Prostate gland (tissue), 2 donors: ENCODE measurements around the gene CABCOCO1. TPM values are rescaled to one million over a fixed set of nuclear protein-coding genes. Genes with fewer than 3 reads are reported as not detected.

Experiments
- DNase-seq: peaks from one replicate; pipeline ENCODE4 v3.0.0-alpha.2; 2019; ENCODE audit warnings: low spot score
- H3K27ac ChIP-seq, 2 donors: fragments of 200-600 bp; sonication (generic); 2 replicates each; pipeline ENCODE4 v1.5.1; 2017 to 2019
- H3K27me3 ChIP-seq: fragments of 200-600 bp; sonication (generic); replicated peaks from 2 replicates; pipeline ENCODE4 v1.5.1; 2019; ENCODE audit not compliant: insufficient read depth
- H3K36me3 ChIP-seq, 2 donors: fragments of 200-600 bp; sonication (generic); 1 replicate in 1 of 2; 2 replicates in 1 of 2; pipeline versions ENCODE4 v1.5.1 to v1.8.1; 2017 to 2019
- H3K4me1 ChIP-seq: fragments of 200-600 bp; sonication (generic); replicated peaks from 2 replicates; pipeline ENCODE4 v1.5.1; 2019
- H3K4me3 ChIP-seq, 2 donors: fragments of 200-600 bp; sonication (generic); 2 replicates each; pipeline ENCODE4 v1.5.1; 2017 to 2019
- H3K9me3 ChIP-seq: fragments of 200-600 bp; sonication (generic); 2 replicates; pipeline ENCODE4 v1.5.1; 2017
- CTCF ChIP-seq, 4 experiments: fragments of 200-600 bp in 2 of 4; fragments of 450-650 bp in 2 of 4; sonication (generic) in 2 of 4; IDR thresholded peaks; 1 replicate in 3 of 4; 2 replicates in 1 of 4; pipeline ENCODE4 v1.5.1; 2016 to 2019; ENCODE audit warnings: antibody characterized with exemption in 4 of 4, mild to moderate bottlenecking in 2 of 4, moderate library complexity in 2 of 4
- POLR2A ChIP-seq: fragments of 450-650 bp; IDR thresholded peaks from one replicate; pipeline ENCODE4 v1.6.1; 2016; ENCODE audit warnings: antibody characterized with exemption, mild to moderate bottlenecking
- POLR2AphosphoS5 ChIP-seq: sonication (generic); formaldehyde crosslinking; IDR thresholded peaks from one replicate; pipeline ENCODE4 v1.6.1; 2017; ENCODE audit warnings: antibody characterized with exemption
- WGBS: methylation state at CpG from one replicate; pipeline ENCODE4 v1.1.5; 2018; 5-methylcytosine and 5-hydroxymethylcytosine counted together
- intact Hi-C: fragments of 100-400 bp; cut with DNase I; formaldehyde crosslinking; loops from one replicate; pipeline ENCODE4 v1.14.2; 2022
- total RNA-seq, 2 donors: library from RNA; depleted of rRNA; stranded (reverse); fragments of >200 nt; gene quantifications; one replicate each; pipeline ENCODE4 v1.1.0, GENCODE V29; 2016

The CABCOCO1 gene
- total RNA-seq, 2 donors from 2014 or later = 1.0 to 1.9 TPM

DNA sequence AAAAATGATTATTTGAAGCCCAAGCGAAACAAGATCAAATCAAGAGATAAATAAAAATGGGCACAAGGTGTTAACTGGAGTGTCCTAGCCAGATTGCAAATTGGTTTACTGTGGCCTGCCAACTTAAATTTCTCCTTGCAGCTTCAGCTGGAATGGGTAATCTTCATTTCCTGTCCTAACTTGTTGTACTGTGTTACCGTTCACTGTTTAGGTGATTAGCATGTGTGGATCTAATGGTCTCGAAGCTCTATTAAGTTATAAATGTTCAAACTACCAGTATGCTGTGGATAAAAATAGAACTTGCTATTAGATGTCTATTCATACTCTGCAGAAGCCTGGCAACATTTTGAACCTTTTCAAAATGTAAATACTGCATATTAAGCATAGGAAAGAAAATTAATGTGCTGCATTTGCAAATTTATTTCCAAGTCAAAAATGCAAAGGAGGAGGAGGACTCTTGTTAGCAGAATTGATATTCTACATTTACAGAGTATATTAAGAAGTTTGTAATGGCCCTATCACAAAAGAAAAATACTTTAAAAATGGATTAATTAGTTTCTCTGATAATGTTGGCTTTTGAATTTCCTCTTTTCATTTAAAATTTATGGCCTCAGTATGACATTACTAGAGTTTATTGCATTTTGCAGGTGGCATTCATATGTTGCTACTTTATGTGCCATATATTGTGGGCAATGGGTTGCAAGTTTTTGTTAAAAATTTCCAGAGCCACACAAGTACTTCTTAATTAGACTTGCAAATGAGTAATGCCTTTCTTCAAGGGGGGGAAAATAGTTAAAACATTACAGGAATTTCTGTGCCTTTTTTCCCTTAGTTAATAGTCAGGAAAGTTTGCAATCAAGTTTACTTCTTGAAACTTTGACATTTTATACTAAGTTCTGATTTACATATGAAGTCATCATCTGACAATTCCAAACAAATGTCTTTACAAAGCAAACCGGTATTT lies 92.1 kb downstream of the CABCOCO1 start:
- Histone ChIP-seq H3K4me1 (peaks cover 8% of the 10 kb centered on the region), H3K27ac (no peak overlapping the region), H3K27me3 (no peaks in the 10 kb centered on the region), H3K36me3 (no peaks in the 10 kb centered on the region), H3K9me3 (no peaks in the 10 kb centered on the region), H3K4me3 (no peak overlapping the region)
- intact Hi-C loops = no loop called here
- no peak for DNase-seq
- TF ChIP-seq POLR2A = no peak
- TF ChIP-seq CTCF (IDR thresholded peaks at IDR 0.05) = no peak
- TF ChIP-seq POLR2AphosphoS5 = no peak
- 23% methylated on average over 4 of the region's 4 CpGs for WGBS

DNA sequence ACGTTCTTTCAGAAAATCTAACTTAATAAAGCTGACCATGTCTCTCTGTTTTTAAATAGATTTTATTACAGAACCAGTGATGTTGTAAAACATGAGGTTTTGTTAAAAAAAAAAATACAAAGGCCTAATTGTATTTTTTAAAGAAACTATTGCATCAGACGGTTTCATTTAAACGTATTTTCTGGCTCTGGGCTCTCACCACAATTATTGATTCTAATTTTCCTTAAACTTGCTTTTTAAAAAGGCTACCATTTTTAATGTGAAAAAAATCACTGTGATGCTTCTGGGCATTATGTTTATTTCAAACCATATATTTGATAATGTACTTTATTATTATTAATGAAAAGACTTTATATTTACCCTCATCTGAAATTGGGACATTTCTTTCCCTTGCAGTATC lies 94.3 kb downstream of the CABCOCO1 start:
- Histone ChIP-seq H3K4me1 (no peaks in the 10 kb centered on the region), H3K4me3 (no peak overlapping the region), H3K36me3 (no peaks in the 10 kb centered on the region), H3K27me3 (no peaks in the 10 kb centered on the region), H3K27ac (no peak overlapping the region), H3K9me3 (no peaks in the 10 kb centered on the region)
- WGBS = 39% methylated on average over 3 of the region's 3 CpGs
- intact Hi-C loops = no loop called here
- no peak for DNase-seq
- TF ChIP-seq POLR2A (no peak), CTCF (IDR thresholded peaks at IDR 0.05) (no peak), POLR2AphosphoS5 (no peak)

- intact Hi-C loops = no loop called here
- DNase-seq = no peak
- WGBS = 85% methylated on average over 2 of the region's 2 CpGs
- Histone ChIP-seq H3K4me1 (no peaks in the 10 kb centered on the region), H3K36me3 (no peaks in the 10 kb centered on the region), H3K9me3 (no peaks in the 10 kb centered on the region), H3K27ac (peak overlapping the region in 1 of 2 donors; percentile 15), H3K27me3 (no peaks in the 10 kb centered on the region), H3K4me3 (no peak overlapping the region)
- TF ChIP-seq POLR2A (no peak), POLR2AphosphoS5 (peak; percentile 23), CTCF (IDR thresholded peaks at IDR 0.05) (no peak)
These were observed 95.0 kb downstream of the CABCOCO1 start for GRCh38 chr10:61757525-61758397.

DNA sequence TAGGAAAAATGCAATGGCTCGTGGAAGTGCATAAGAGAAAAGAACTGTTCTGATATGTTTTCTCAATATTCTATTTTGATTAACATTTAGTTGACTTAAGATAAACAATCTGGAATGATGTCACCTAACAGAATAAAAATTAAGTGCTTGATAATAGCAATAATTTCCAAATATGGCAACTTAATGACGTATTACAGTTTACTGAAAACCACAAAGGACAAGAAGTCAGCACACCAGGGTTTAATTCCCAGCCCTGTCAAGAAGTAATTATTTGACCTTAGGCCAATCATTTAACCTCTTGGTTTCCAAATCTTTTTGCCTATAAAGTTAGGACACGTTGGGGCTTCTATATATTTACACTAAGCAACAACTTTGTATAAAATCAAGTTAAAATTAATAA lies 95.7 kb downstream of the CABCOCO1 start:
- no peak for DNase-seq
- intact Hi-C loops = no loop called here
- H3K27me3 ChIP-seq = no peaks in the 10 kb centered on the region
- no peaks in the 10 kb centered on the region for H3K9me3 ChIP-seq
- H3K4me1 ChIP-seq = no peaks in the 10 kb centered on the region
- WGBS = 34% methylated on average over 3 of the region's 3 CpGs
- no peak overlapping the region for H3K27ac ChIP-seq
- TF ChIP-seq POLR2AphosphoS5 (no peak), CTCF (IDR thresholded peaks at IDR 0.05) (no peak), POLR2A (no peak)
- no peaks in the 10 kb centered on the region for H3K36me3 ChIP-seq
- H3K4me3 ChIP-seq = no peak overlapping the region
